ENCODE measurements around the gene FASTKD1. TPM values are rescaled to one million over a fixed set of nuclear protein-coding genes. Genes with fewer than 3 reads are reported as not detected.
"Not testable (repeated sequence)": the region's sequence is repeated elsewhere in the genome, so short reads cannot be mapped to it uniquely, and the experiment has no call there.

Gene FASTKD1
- polyA plus RNA-seq, 2 of the 4 experiments (the other 2 are of a cell fraction), result 28.1 to 52.9 TPM

- DNase-seq (ENCODE audit: low read depth in 1 of 2, low spot score in 1 of 2), result no peak
- ATAC-seq, result no peak
- H3K9me3 ChIP-seq, result no peaks in the 10 kb centered on the region
- CTCF ChIA-PET, result no interaction called here
- no peak for FAIRE-seq
- POLR2A ChIA-PET, result interaction anchor here (1.0 kb wide), 1 partner anchor 13 kb away, joined by 5 read pairs; no protein-coding TSS in a partner anchor
- H3K4me2 ChIP-seq, result no peak overlapping the region
- H3K4me3 ChIP-seq, result no peak overlapping the region
- H3K27ac ChIP-seq, result no peak overlapping the region
- no peaks in the 10 kb centered on the region for H3K4me1 ChIP-seq
- TF ChIP-seq NPAS2 (CRISPR knock-in tag; IDR thresholded peaks at IDR 0.05; ENCODE audit: borderline replicate concordance), result no peak
- no peak for TF ChIP-seq HMGXB4 (CRISPR knock-in tag; IDR thresholded peaks at IDR 0.05; ENCODE audit: borderline replicate concordance)
- no peak for TF ChIP-seq ELK1 (IDR thresholded peaks at IDR 0.05; ENCODE audit: low read depth, low read length)
- no peak for TF ChIP-seq HEYL (CRISPR knock-in tag; IDR thresholded peaks at IDR 0.05)
- TF ChIP-seq CHD4 (IDR thresholded peaks at IDR 0.05; ENCODE audit: borderline replicate concordance), result no peak
- no peak for TF ChIP-seq KDM1A (IDR thresholded peaks at IDR 0.05; ENCODE audit: low read depth)
- TF ChIP-seq RAD21 (conservative IDR thresholded peaks at IDR 0.05 in 1 of 2, IDR thresholded peaks at IDR 0.05 in 1 of 2), result no peak
- TF ChIP-seq ATOH8 (CRISPR knock-in tag; IDR thresholded peaks at IDR 0.05; ENCODE audit: low read depth), result no peak
- no peak for TF ChIP-seq POLR2A (IDR thresholded peaks at IDR 0.05; ENCODE audit: low read length)
- no peak for TF ChIP-seq CBX2 (IDR thresholded peaks at IDR 0.05; ENCODE audit: borderline replicate concordance, low read depth)
- no peak for TF ChIP-seq RNF2 (IDR thresholded peaks at IDR 0.05; ENCODE audit: borderline replicate concordance, low read depth)
- no peak for TF ChIP-seq CBX8 (IDR thresholded peaks at IDR 0.05)
- TF ChIP-seq ESRRA (IDR thresholded peaks at IDR 0.05; ENCODE audit: borderline replicate concordance, low read length), result no peak
- no peak for TF ChIP-seq SREBF2 (IDR thresholded peaks at IDR 0.05)
- no peak for TF ChIP-seq EHMT2 (IDR thresholded peaks at IDR 0.05; ENCODE audit: low read depth)
- TF ChIP-seq TFCP2L1 (CRISPR knock-in tag; IDR thresholded peaks at IDR 0.05), result no peak
- TF ChIP-seq FOXS1 (CRISPR knock-in tag; IDR thresholded peaks at IDR 0.05), result no peak
- TF ChIP-seq BCL3 (IDR thresholded peaks at IDR 0.05), result no peak
These were observed 25.9 kb upstream of the FASTKD1 start for GRCh38 chr2:169599568-169599967.

GRCh38 chr2:169598982-169599381 lies 25.3 kb upstream of the FASTKD1 start:
- TF ChIP-seq REST (IDR thresholded peaks at IDR 0.05), result no peak
- Histone ChIP-seq H3K9me3 (no peaks in the 10 kb centered on the region), H3K4me2 (no peak overlapping the region), H3K27ac (no peak overlapping the region), H3K4me3 (no peak overlapping the region), H3K4me1 (no peaks in the 10 kb centered on the region)
- ATAC-seq (no peak), FAIRE-seq (peak; percentile 13), DNase-seq (ENCODE audit: low read depth in 1 of 2, low spot score in 1 of 2) (no peak)
- ChIA-PET POLR2A (no interaction called here), CTCF (no interaction called here)
- WGBS (ENCODE audit: missing lambda C conversion rate), result 90% methylated on average over 2 of the region's 2 CpGs

- H3K4me1 ChIP-seq; CTCF ChIA-PET; ATAC-seq; POLR2A ChIA-PET; H3K27ac ChIP-seq; FAIRE-seq; H3K4me3 ChIP-seq; H3K9me3 ChIP-seq; DNase-seq (ENCODE audit: low read depth in 1 of 2, low spot score in 1 of 2); H3K4me2 ChIP-seq: not testable (repeated sequence)
- 81% methylated on average over 7 of the region's 7 CpGs for WGBS (ENCODE audit: missing lambda C conversion rate)
These were observed 22.9 kb upstream of the FASTKD1 start for GRCh38 chr2:169596546-169596945.

Measured in A549 (cell line).